ENCODE measurements around the gene FKBP9.

FKBP9 gene

GRCh38 chr7:33038639-33039038, 81.4 kb downstream of the FKBP9 start:
- no peak overlapping the region for H3K9ac ChIP-seq (ENCODE audit: low read length)
- H3K4me1 ChIP-seq (ENCODE audit: insufficient read depth, low read length): peaks cover 27% of the 10 kb centered on the region
- H3K36me3 ChIP-seq (ENCODE audit: insufficient read depth, low read length): no peaks in the 10 kb centered on the region
- H3K27me3 ChIP-seq (ENCODE audit: control insufficient read depth in 1 of 2, insufficient read depth in 2 of 2, low read length in 2 of 2): no peaks in the 10 kb centered on the region
- H3K4me3 ChIP-seq (ENCODE audit: low read depth in 1 of 2, low read length in 2 of 2): peak overlapping the region in 1 of 2 donors; percentile 49
- H3K27ac ChIP-seq (ENCODE audit: low read depth, low read length): peak overlapping the region; percentile 49
- H3K9me3 ChIP-seq (ENCODE audit: low read length): no peaks in the 10 kb centered on the region

- peak overlapping the region; percentile 4 to 49 for H3K4me3 ChIP-seq (ENCODE audit: low read depth in 1 of 2, low read length in 2 of 2)
- H3K4me1 ChIP-seq (ENCODE audit: insufficient read depth, low read length): peaks cover 34% of the 10 kb centered on the region
- H3K36me3 ChIP-seq (ENCODE audit: insufficient read depth, low read length): no peaks in the 10 kb centered on the region
- no peaks in the 10 kb centered on the region for H3K27me3 ChIP-seq (ENCODE audit: control insufficient read depth in 1 of 2, insufficient read depth in 2 of 2, low read length in 2 of 2)
- H3K9me3 ChIP-seq (ENCODE audit: low read length): no peaks in the 10 kb centered on the region
- peak overlapping the region; percentile 55 for H3K27ac ChIP-seq (ENCODE audit: low read depth, low read length)
- peak overlapping the region; percentile 27 for H3K9ac ChIP-seq (ENCODE audit: low read length)
Measured at GRCh38 chr7:33039257-33039902, 82.1 kb downstream of the FKBP9 start.

- Histone ChIP-seq H3K4me1 (ENCODE audit: insufficient read depth, low read length) (peaks cover 39% of the 10 kb centered on the region), H3K36me3 (ENCODE audit: insufficient read depth, low read length) (no peaks in the 10 kb centered on the region), H3K27ac (ENCODE audit: low read depth, low read length) (peak overlapping the region; percentile 55), H3K27me3 (ENCODE audit: control insufficient read depth in 1 of 2, insufficient read depth in 2 of 2, low read length in 2 of 2) (no peaks in the 10 kb centered on the region), H3K4me3 (ENCODE audit: low read depth in 1 of 2, low read length in 2 of 2) (peak overlapping the region; percentile 4 to 49), H3K9ac (ENCODE audit: low read length) (peak overlapping the region; percentile 27), H3K9me3 (ENCODE audit: low read length) (no peaks in the 10 kb centered on the region)
Measured at GRCh38 chr7:33039903-33040292, 82.7 kb downstream of the FKBP9 start.

- Histone ChIP-seq H3K27me3 (ENCODE audit: control insufficient read depth in 1 of 2, insufficient read depth in 2 of 2, low read length in 2 of 2) (no peaks in the 10 kb centered on the region), H3K4me3 (ENCODE audit: low read depth in 1 of 2, low read length in 2 of 2) (no peak overlapping the region), H3K9ac (ENCODE audit: low read length) (peak overlapping the region; percentile 24), H3K36me3 (ENCODE audit: insufficient read depth, low read length) (no peaks in the 10 kb centered on the region), H3K9me3 (ENCODE audit: low read length) (no peaks in the 10 kb centered on the region), H3K4me1 (ENCODE audit: insufficient read depth, low read length) (peaks cover 41% of the 10 kb centered on the region), H3K27ac (ENCODE audit: low read depth, low read length) (peak overlapping the region; percentile 57)
Measured at GRCh38 chr7:33040803-33041516, 83.7 kb downstream of the FKBP9 start.

- H3K27me3 ChIP-seq (ENCODE audit: control insufficient read depth in 1 of 2, insufficient read depth in 2 of 2, low read length in 2 of 2): no peaks in the 10 kb centered on the region
- no peaks in the 10 kb centered on the region for H3K9me3 ChIP-seq (ENCODE audit: low read length)
- H3K27ac ChIP-seq (ENCODE audit: low read depth, low read length): no peak overlapping the region
- no peak overlapping the region for H3K9ac ChIP-seq (ENCODE audit: low read length)
- H3K4me3 ChIP-seq (ENCODE audit: low read depth in 1 of 2, low read length in 2 of 2): no peak overlapping the region
- peaks cover 41% of the 10 kb centered on the region for H3K4me1 ChIP-seq (ENCODE audit: insufficient read depth, low read length)
- H3K36me3 ChIP-seq (ENCODE audit: insufficient read depth, low read length): no peaks in the 10 kb centered on the region
Measured at GRCh38 chr7:33041631-33042428, 84.6 kb downstream of the FKBP9 start.

- no peaks in the 10 kb centered on the region for H3K9me3 ChIP-seq (ENCODE audit: low read length)
- no peaks in the 10 kb centered on the region for H3K27me3 ChIP-seq (ENCODE audit: control insufficient read depth in 1 of 2, insufficient read depth in 2 of 2, low read length in 2 of 2)
- H3K27ac ChIP-seq (ENCODE audit: low read depth, low read length): no peak overlapping the region
- H3K9ac ChIP-seq (ENCODE audit: low read length): no peak overlapping the region
- no peaks in the 10 kb centered on the region for H3K36me3 ChIP-seq (ENCODE audit: insufficient read depth, low read length)
- peaks cover 27% of the 10 kb centered on the region for H3K4me1 ChIP-seq (ENCODE audit: insufficient read depth, low read length)
- no peak overlapping the region for H3K4me3 ChIP-seq (ENCODE audit: low read depth in 1 of 2, low read length in 2 of 2)
Measured at GRCh38 chr7:33043501-33044400, 86.5 kb downstream of the FKBP9 start.

- no peaks in the 10 kb centered on the region for H3K36me3 ChIP-seq (ENCODE audit: insufficient read depth, low read length)
- no peak overlapping the region for H3K9ac ChIP-seq (ENCODE audit: low read length)
- no peak overlapping the region for H3K4me3 ChIP-seq (ENCODE audit: low read depth in 1 of 2, low read length in 2 of 2)
- H3K4me1 ChIP-seq (ENCODE audit: insufficient read depth, low read length): peaks cover 27% of the 10 kb centered on the region
- no peak overlapping the region for H3K27ac ChIP-seq (ENCODE audit: low read depth, low read length)
- no peaks in the 10 kb centered on the region for H3K27me3 ChIP-seq (ENCODE audit: control insufficient read depth in 1 of 2, insufficient read depth in 2 of 2, low read length in 2 of 2)
- H3K9me3 ChIP-seq (ENCODE audit: low read length): no peaks in the 10 kb centered on the region
Measured at GRCh38 chr7:33044401-33044718, 87.1 kb downstream of the FKBP9 start.

- Histone ChIP-seq H3K4me1 (ENCODE audit: insufficient read depth, low read length) (peaks cover 27% of the 10 kb centered on the region), H3K27ac (ENCODE audit: low read depth, low read length) (no peak overlapping the region)
Measured at GRCh38 chr7:33044986-33045385, 87.7 kb downstream of the FKBP9 start.

GRCh38 chr7:33048257-33048656, 91.0 kb downstream of the FKBP9 start:
- Histone ChIP-seq H3K4me3 (ENCODE audit: low read depth in 1 of 2, low read length in 2 of 2) (no peak overlapping the region), H3K27ac (ENCODE audit: low read depth, low read length) (no peak overlapping the region), H3K9me3 (ENCODE audit: low read length) (no peaks in the 10 kb centered on the region), H3K36me3 (ENCODE audit: insufficient read depth, low read length) (no peaks in the 10 kb centered on the region), H3K9ac (ENCODE audit: low read length) (no peak overlapping the region), H3K27me3 (ENCODE audit: control insufficient read depth in 1 of 2, insufficient read depth in 2 of 2, low read length in 2 of 2) (no peaks in the 10 kb centered on the region), H3K4me1 (ENCODE audit: insufficient read depth, low read length) (peaks cover 24% of the 10 kb centered on the region)

More at GRCh38 chr7:33044986-33045385, 87.7 kb downstream of the FKBP9 start:
- no peak overlapping the region for H3K9ac ChIP-seq (ENCODE audit: low read length)
- H3K36me3 ChIP-seq (ENCODE audit: insufficient read depth, low read length): no peaks in the 10 kb centered on the region
- H3K4me3 ChIP-seq (ENCODE audit: low read depth in 1 of 2, low read length in 2 of 2): no peak overlapping the region
- H3K27me3 ChIP-seq (ENCODE audit: control insufficient read depth in 1 of 2, insufficient read depth in 2 of 2, low read length in 2 of 2): no peaks in the 10 kb centered on the region
- H3K9me3 ChIP-seq (ENCODE audit: low read length): no peaks in the 10 kb centered on the region

- Histone ChIP-seq H3K4me3 (ENCODE audit: low read depth in 1 of 2, low read length in 2 of 2) (no peak overlapping the region), H3K9ac (ENCODE audit: low read length) (no peak overlapping the region), H3K9me3 (ENCODE audit: low read length) (no peaks in the 10 kb centered on the region), H3K27ac (ENCODE audit: low read depth, low read length) (no peak overlapping the region), H3K27me3 (ENCODE audit: control insufficient read depth in 1 of 2, insufficient read depth in 2 of 2, low read length in 2 of 2) (no peaks in the 10 kb centered on the region), H3K4me1 (ENCODE audit: insufficient read depth, low read length) (peaks cover 20% of the 10 kb centered on the region), H3K36me3 (ENCODE audit: insufficient read depth, low read length) (no peaks in the 10 kb centered on the region)
Measured at GRCh38 chr7:33048704-33049103, 91.5 kb downstream of the FKBP9 start.
